Limb (tissue), 2 donors: ENCODE data around the gene PIP4P1.
"Not testable (repeated sequence)": the region's sequence is repeated elsewhere in the genome, so short reads cannot be mapped to it uniquely, and the experiment has no call there.

Source experiments
- DNase-seq, 2 donors: peaks; one replicate each; pipeline ENCODE4 v3.0.0-alpha.2; 2016; ENCODE audit errors: extremely low spot score in 2 of 2

PIP4P1 gene

GRCh38 chr14:20461225-20462141 is at the start of gene PIP4P1:
Gene PIP4P1 (minus strand): TSS chr14:20461434. CDS start chr14:20461325, 109 bp downstream.
- DNase-seq: peak; percentile 97 to 99

GRCh38 chr14:20508367-20508766 is 47.1 kb upstream of the PIP4P1 start:
- DNase-seq: no peak

GRCh38 chr14:20507537-20507936 is 46.3 kb upstream of the PIP4P1 start:
- not testable (repeated sequence) for DNase-seq

- DNase-seq: not testable (repeated sequence)
These were observed 45.5 kb upstream of the PIP4P1 start for GRCh38 chr14:20506752-20507151.

GRCh38 chr14:20506276-20506675 is 45.0 kb upstream of the PIP4P1 start:
- not testable (repeated sequence) for DNase-seq

- no peak for DNase-seq
These were observed 42.7 kb upstream of the PIP4P1 start for GRCh38 chr14:20503898-20504297.

- DNase-seq: no peak
These were observed 40.1 kb upstream of the PIP4P1 start for GRCh38 chr14:20501346-20501745.

GRCh38 chr14:20499881-20500280 is 38.6 kb upstream of the PIP4P1 start:
- no peak for DNase-seq

- no peak for DNase-seq
These were observed 37.9 kb upstream of the PIP4P1 start for GRCh38 chr14:20499108-20499507.

GRCh38 chr14:20498622-20499021 is 37.4 kb upstream of the PIP4P1 start:
- no peak for DNase-seq

GRCh38 chr14:20494935-20495766 is 33.9 kb upstream of the PIP4P1 start:
- no peak for DNase-seq

GRCh38 chr14:20493634-20494033 is 32.4 kb upstream of the PIP4P1 start:
- no peak for DNase-seq

GRCh38 chr14:20492486-20492885 is 31.3 kb upstream of the PIP4P1 start:
- DNase-seq: no peak

GRCh38 chr14:20490563-20490962 is 29.3 kb upstream of the PIP4P1 start:
- no peak for DNase-seq

GRCh38 chr14:20489093-20489994 is 28.1 kb upstream of the PIP4P1 start:
- DNase-seq: no peak

GRCh38 chr14:20487396-20487725 is 26.1 kb upstream of the PIP4P1 start:
- no peak for DNase-seq

- no peak for DNase-seq
These were observed 25.6 kb upstream of the PIP4P1 start for GRCh38 chr14:20486684-20487395.

- DNase-seq: no peak
These were observed 24.7 kb upstream of the PIP4P1 start for GRCh38 chr14:20485900-20486299.

GRCh38 chr14:20482382-20482781 is 21.1 kb upstream of the PIP4P1 start:
- no peak for DNase-seq

- DNase-seq: no peak
These were observed 17.7 kb upstream of the PIP4P1 start for GRCh38 chr14:20478894-20479293.
